AG04449 (cell line): ENCODE results near the gene ANKRD65.

Source experiments
- CTCF ChIA-PET: fragments of 350-600 bp; formaldehyde crosslinking; extraction: SDS; loops from one replicate; lab custom pipeline; 2021; ENCODE audit warnings: antibody characterized with exemption; lab: Yijun Ruan, JAX
- POLR2A ChIA-PET: fragments of 400-600, 350-600 bp; formaldehyde crosslinking; extraction: SDS; loops from one replicate; lab custom pipeline; 2020; ENCODE audit warnings: antibody characterized with exemption, inconsistent platforms; lab: Yijun Ruan, JAX
- DNase-seq: peaks from one replicate; pipeline ENCODE4 v3.0.0-alpha.2; 2010; ENCODE audit warnings: low read depth, low spot score
- H3K4me3 ChIP-seq: 2 replicates; pipeline ENCODE4 v1.5.1; 2011; ENCODE audit warnings: low read depth, mild to moderate bottlenecking, control low read depth, low read length
- CTCF ChIP-seq: IDR thresholded peaks from one replicate; pipeline ENCODE4 v1.5.1; 2011; ENCODE audit warnings: mild to moderate bottlenecking, moderate library complexity, low read length, control low read depth, inconsistent platforms; ENCODE audit not compliant: insufficient read depth; ENCODE audit errors: missing control alignments

Gene ANKRD65

GRCh38 chr1:1402072-1402900, 18.8 kb downstream of the ANKRD65 start:
- CTCF ChIA-PET: interaction anchor here (0.9 to 5.9 kb wide), 6 partner anchors 13 to 56 kb away, joined by 3 to 66 read pairs (median 6); no protein-coding TSS in a partner anchor

GRCh38 chr1:1401457-1402010, 19.5 kb downstream of the ANKRD65 start:
- CTCF ChIA-PET: interaction anchor here (1.0 to 5.9 kb wide), 5 partner anchors 13 to 50 kb away, joined by 3 to 66 read pairs (median 9); no protein-coding TSS in a partner anchor
- no peak for DNase-seq
- POLR2A ChIA-PET: no interaction called here
- no peak overlapping the region for H3K4me3 ChIP-seq
- TF ChIP-seq CTCF: no peak

More at GRCh38 chr1:1402072-1402900, 18.8 kb downstream of the ANKRD65 start:
- no peak for DNase-seq
- POLR2A ChIA-PET: no interaction called here
- no peak overlapping the region; the same call in 1 of the 2 replicates for H3K4me3 ChIP-seq
- TF ChIP-seq CTCF: peak; percentile 63

- peak overlapping the region; percentile 98 for H3K4me3 ChIP-seq
- POLR2A ChIA-PET: interaction anchor here (1.0 to 8.1 kb wide), 3 partner anchors 22 to 53 kb away, joined by 7 to 36 read pairs (median 9); partner anchors contain the start of gene AURKAIP1
- DNase-seq: no peak
- CTCF ChIA-PET: interaction anchor here (1.0 to 5.9 kb wide), 7 partner anchors 13 to 104 kb away, joined by 3 to 66 read pairs (median 13); no protein-coding TSS in a partner anchor
- no peak for TF ChIP-seq CTCF
These were observed 20.3 kb downstream of the ANKRD65 start for GRCh38 chr1:1400576-1401456.

- DNase-seq: no peak
- H3K4me3 ChIP-seq: peak overlapping the region; percentile 98
- CTCF ChIA-PET: interaction anchor here (1.0 to 5.9 kb wide), 7 partner anchors 12 to 105 kb away, joined by 3 to 66 read pairs (median 13); no protein-coding TSS in a partner anchor
- TF ChIP-seq CTCF: no peak
- POLR2A ChIA-PET: interaction anchor here (1.0 to 8.1 kb wide), 5 partner anchors 8 to 52 kb away, joined by 4 to 36 read pairs (median 9); partner anchors contain the start of genes AURKAIP1 and MRPL20
These were observed 21.1 kb downstream of the ANKRD65 start for GRCh38 chr1:1399872-1400575.

- ChIA-PET POLR2A (interaction anchor here (1.0 to 8.1 kb wide), 8 partner anchors 8 to 100 kb away, joined by 3 to 36 read pairs (median 6); partner anchors contain the start of genes AURKAIP1, MRPL20 and MXRA8), CTCF (interaction anchor here (0.7 to 5.9 kb wide), 12 partner anchors 8 to 106 kb away, joined by 3 to 66 read pairs (median 6); partner anchors contain the start of genes AURKAIP1, MRPL20 and MXRA8)
- peak within 1 kb of the TSS; percentile 98 for H3K4me3 ChIP-seq
- DNase-seq: peak; percentile 78
- peak; percentile 72 for TF ChIP-seq CTCF
These were observed 21.7 kb downstream of the ANKRD65 start, which contains the start of gene CCNL2 for GRCh38 chr1:1399187-1399871. CCNL2 (minus strand) TSS chr1:1399335; CDS start chr1:1399306, 29 bp downstream.
